C4-2B (cell line): ENCODE measurements around the gene CSMD2.
"Not testable (repeated sequence)": the region's sequence is repeated elsewhere in the genome, so short reads cannot be mapped to it uniquely, and the experiment has no call there.

Experiments used
- CTCF ChIP-seq: fragments of 450-650 bp; conservative IDR thresholded peaks from 2 replicates; pipeline ENCODE4 v1.5.1; 2017; ENCODE audit warnings: mild to moderate bottlenecking
- ZFX ChIP-seq: fragments of 450-650 bp; IDR thresholded peaks from 2 replicates; pipeline ENCODE4 v1.6.1; 2017

- TF ChIP-seq CTCF, ZFX: not testable (repeated sequence)
These were observed 655.8 kb downstream of the CSMD2 start for GRCh38 chr1:33509276-33509675.
